IMR-90 (cell line): ENCODE data around the gene SLC38A11. TPM values are rescaled to one million over a fixed set of nuclear protein-coding genes. Genes with fewer than 3 reads are reported as not detected.

Experiments
- ATAC-seq: fragments of 200-7000 bp; cut with Tn5 transposase; 2 replicates; pipeline ENCODE4 v1.9.1; 2020; ENCODE audit warnings: low read depth, mild to moderate bottlenecking, moderate library complexity
- BruUV-seq: library from RNA; stranded (reverse); fragments of 400-500 nt; replicated peaks from 2 replicates; lab custom pipeline; 2021; lab: Mats Ljungman, UMichigan
- CTCF ChIA-PET: fragments of 300-600 bp; formaldehyde crosslinking; extraction: SDS; loops from one replicate; lab custom pipeline; 2021; ENCODE audit warnings: antibody characterized with exemption; lab: Yijun Ruan, JAX
- POLR2A ChIA-PET: fragments of 300-600 bp; sonication (Branson Sonifier 250); formaldehyde crosslinking; loops from one replicate; lab custom pipeline; 2022; ENCODE audit warnings: antibody characterized with exemption; ENCODE audit not compliant: unreplicated experiment; lab: Charles Lee
- DNase-seq: peaks from one replicate; pipeline ENCODE4 v3.0.0; 2013
- H2AFZ ChIP-seq: replicated peaks from 2 replicates; pipeline ENCODE3; 2013; ENCODE audit warnings: low read length, mild to moderate bottlenecking; ENCODE audit not compliant: poor library complexity
- H2AK5ac ChIP-seq: 2 replicates; pipeline ENCODE4 v1.6.1; 2013; ENCODE audit warnings: low read depth, low read length, inconsistent platforms
- H2AK9ac ChIP-seq: replicated peaks from 2 replicates; pipeline ENCODE3; 2013; ENCODE audit warnings: mild to moderate bottlenecking, low read depth, low read length, moderate library complexity; ENCODE audit not compliant: poor library complexity
- H2BK120ac ChIP-seq: 2 replicates; pipeline ENCODE4 v1.6.1; 2013; ENCODE audit warnings: low read depth, low read length, inconsistent platforms
- H2BK15ac ChIP-seq: 3 replicates; pipeline ENCODE4 v1.6.1; 2013; ENCODE audit warnings: low read depth, low read length, inconsistent platforms
- H2BK20ac ChIP-seq: 2 replicates; pipeline ENCODE4 v1.6.1; 2013; ENCODE audit warnings: low read depth, mild to moderate bottlenecking, inconsistent platforms, low read length, moderate library complexity
- H2BK5ac ChIP-seq: 2 replicates; pipeline ENCODE4 v1.6.1; 2013; ENCODE audit warnings: mild to moderate bottlenecking, low read depth, low read length, inconsistent platforms; ENCODE audit not compliant: poor library complexity, severe bottlenecking
- H3K14ac ChIP-seq: replicated peaks from 2 replicates; pipeline ENCODE4 v1.6.1; 2013; ENCODE audit warnings: low read depth, low read length, inconsistent platforms
- H3K18ac ChIP-seq: 2 replicates; pipeline ENCODE4 v1.6.1; 2013; ENCODE audit warnings: low read depth, low read length, control low read depth
- H3K23ac ChIP-seq: 2 replicates; pipeline ENCODE4 v1.6.1; 2013; ENCODE audit warnings: low read depth, low read length, inconsistent platforms
- H3K27ac ChIP-seq: 2 replicates; pipeline ENCODE4 v1.5.1; 2013; ENCODE audit warnings: mild to moderate bottlenecking, control low read depth, low read length; ENCODE audit not compliant: insufficient read depth
- H3K27me3 ChIP-seq: 2 replicates; pipeline ENCODE4 v1.6.1; 2013; ENCODE audit warnings: low read length; ENCODE audit not compliant: control insufficient read depth, insufficient read depth
- H3K36me3 ChIP-seq: 2 replicates; pipeline ENCODE4 v1.6.1; 2013; ENCODE audit warnings: low read length, mixed read lengths; ENCODE audit not compliant: control insufficient read depth, insufficient read depth
- H3K4ac ChIP-seq: 2 replicates; pipeline ENCODE4 v1.6.1; 2013; ENCODE audit warnings: low read depth, low read length, inconsistent platforms
- H3K4me1 ChIP-seq: 2 replicates; pipeline ENCODE4 v1.6.1; 2013; ENCODE audit warnings: low read length, mixed read lengths; ENCODE audit not compliant: control insufficient read depth, insufficient read depth
- H3K4me2 ChIP-seq: 2 replicates; pipeline ENCODE4 v1.6.1; 2013; ENCODE audit warnings: low read depth, mild to moderate bottlenecking, control low read depth, low read length, moderate library complexity
- H3K4me3 ChIP-seq: 2 replicates; pipeline ENCODE4 v1.5.1; 2013; ENCODE audit warnings: low read depth, mild to moderate bottlenecking, control low read depth, low read length, moderate library complexity; ENCODE audit not compliant: insufficient read depth
- H3K56ac ChIP-seq: 2 replicates; pipeline ENCODE4 v1.6.1; 2013; ENCODE audit warnings: low read length, inconsistent platforms; ENCODE audit not compliant: insufficient read depth; ENCODE audit errors: extremely low read depth
- H3K79me1 ChIP-seq, 2 experiments: 2 replicates each; pipeline ENCODE4 v1.6.1; 2013; ENCODE audit warnings: low read length in 2 of 2, inconsistent platforms in 1 of 2, low read depth in 1 of 2
- H3K9ac ChIP-seq: 2 replicates; pipeline ENCODE4 v1.6.1; 2013; ENCODE audit warnings: low read depth, low read length, control low read depth
- H3K9me1 ChIP-seq: 2 replicates; pipeline ENCODE4 v1.6.1; 2013; ENCODE audit warnings: low read length, inconsistent platforms; ENCODE audit not compliant: insufficient read depth
- H3K9me3 ChIP-seq: 2 replicates; pipeline ENCODE4 v1.6.1; 2013; ENCODE audit warnings: low read length; ENCODE audit not compliant: control insufficient read depth, insufficient read depth
- H4K20me1 ChIP-seq: 2 replicates; pipeline ENCODE4 v1.6.1; 2013; ENCODE audit warnings: low read length, inconsistent platforms; ENCODE audit not compliant: insufficient read depth
- H4K5ac ChIP-seq: 2 replicates; pipeline ENCODE4 v1.6.1; 2013; ENCODE audit warnings: mild to moderate bottlenecking, low read depth, low read length, control low read depth
- H4K8ac ChIP-seq, 2 experiments: 2 replicates each; pipeline ENCODE4 v1.6.1; 2013; ENCODE audit warnings: low read depth in 2 of 2, low read length in 2 of 2, control low read depth in 1 of 2, inconsistent platforms in 1 of 2
- H4K91ac ChIP-seq: 2 replicates; pipeline ENCODE4 v1.6.1; 2013; ENCODE audit warnings: low read depth, low read length, inconsistent platforms; ENCODE audit not compliant: insufficient read depth
- MXI1 ChIP-seq: IDR thresholded peaks from 2 replicates; pipeline ENCODE4 v1.6.1; 2012; ENCODE audit warnings: low read depth, mild to moderate bottlenecking, low read length, moderate library complexity, borderline replicate concordance
- WGBS, 2 experiments: methylation state at CpG; one replicate each; pipeline versions ENCODE4 v1.1.5 to v1.1.7; 2013; ENCODE audit warnings: missing lambda C conversion rate in 2 of 2; ENCODE audit not compliant: insufficient read length in 1 of 2; ENCODE audit errors: extremely low coverage in 2 of 2; 5-methylcytosine and 5-hydroxymethylcytosine counted together
- dilution Hi-C: fragments of 300-500 bp; cut with HindIII; formaldehyde crosslinking; loops from one replicate; pipeline ENCODE4 v1.14.3; 2018; ENCODE audit warnings: low sequenced_read_pairs; ENCODE audit not compliant: unreplicated experiment
- in situ Hi-C: fragments of 300-500 bp; cut with MboI; formaldehyde crosslinking; loops from 3 replicates; pipeline ENCODE4 v1.14.3; 2019; ENCODE audit warnings: low sequenced_read_pairs, inconsistent platforms, mixed read lengths
- intact Hi-C: fragments of 100-400 bp; cut with micrococcal nuclease; formaldehyde crosslinking; loops from 2 replicates; pipeline ENCODE4 v1.10.0; 2022
- polyA plus RNA-seq, 3 experiments: library from polyadenylated mRNA; depleted of rRNA; stranded (reverse); fragments of >200 nt; gene quantifications; 2 replicates each; pipeline ENCODE4 v1.2.3, GENCODE V29; 2012; ENCODE audit warnings: low replicate concordance in 1 of 3
- total RNA-seq: library from RNA; depleted of rRNA; stranded (reverse); fragments of >200 nt; gene quantifications from 2 replicates; pipeline ENCODE4 v1.2.3, GENCODE V29; 2012

The SLC38A11 gene
- total and polyA plus RNA-seq, 2 of the 4 experiments (the other 2 are of a cell fraction), result 0.18 to 0.21 TPM

DNA sequence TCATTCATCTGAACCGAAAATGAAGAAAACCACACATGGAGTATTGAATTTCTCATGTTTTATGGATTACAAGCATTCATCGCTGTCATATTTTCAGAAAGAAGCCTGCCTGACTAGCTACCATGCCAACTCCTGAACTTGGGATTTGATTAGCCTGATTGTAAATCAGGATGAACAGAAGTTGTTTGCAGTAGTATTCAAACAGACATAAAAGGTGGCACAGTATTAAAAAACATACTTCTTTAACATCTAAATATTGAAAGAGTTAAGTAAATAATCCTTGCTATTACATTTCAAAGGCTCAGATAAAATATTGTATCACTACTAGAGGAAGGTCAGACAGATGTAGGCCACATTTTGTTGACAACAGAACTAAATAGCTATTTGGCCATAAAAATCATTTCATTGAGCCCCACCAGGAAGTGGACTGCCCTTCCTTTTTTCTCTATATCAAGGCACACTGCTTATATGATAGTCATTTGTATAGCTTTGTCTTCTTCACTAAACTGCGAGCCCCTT lies 21.6 kb downstream of the SLC38A11 start:
- H4K5ac ChIP-seq, result no peak overlapping the region
- H3K4me2 ChIP-seq, result no peak overlapping the region
- no peaks in the 10 kb centered on the region for H4K20me1 ChIP-seq
- ATAC-seq, result no peak
- H2BK5ac ChIP-seq, result no peak overlapping the region
- H3K27ac ChIP-seq, result no peak overlapping the region
- H3K14ac ChIP-seq, result no peak overlapping the region
- no peak overlapping the region for H2BK15ac ChIP-seq
- intact Hi-C loops, result no loop called here
- no peak overlapping the region for H2BK120ac ChIP-seq
- dilution Hi-C loops, result no loop called here
- TF ChIP-seq MXI1, result no peak
- no peak overlapping the region for H2AK9ac ChIP-seq
- no peak overlapping the region for H3K4me3 ChIP-seq
- DNase-seq, result no peak
- no peaks in the 10 kb centered on the region for H3K9me1 ChIP-seq
- H3K36me3 ChIP-seq, result no peaks in the 10 kb centered on the region
- no peaks in the 10 kb centered on the region for H3K79me1 ChIP-seq
- no peaks in the 10 kb centered on the region for H3K9me3 ChIP-seq
- H3K18ac ChIP-seq, result no peak overlapping the region
- no peaks in the 10 kb centered on the region for H3K27me3 ChIP-seq
- no peak overlapping the region for H3K23ac ChIP-seq
- in situ Hi-C loops, result no loop called here
- H4K8ac ChIP-seq, result no peak overlapping the region
- ChIA-PET POLR2A (no interaction called here), CTCF (interaction anchor here (1.0 to 1.1 kb wide), 2 partner anchors 14 to 28 kb away, joined by 3 read pairs; no protein-coding TSS in a partner anchor)
- H3K4me1 ChIP-seq, result no peaks in the 10 kb centered on the region
- H2AFZ ChIP-seq, result no peak overlapping the region
- no peak overlapping the region for H2BK20ac ChIP-seq
- H4K91ac ChIP-seq, result no peak overlapping the region
- H3K4ac ChIP-seq, result no peak overlapping the region
- no CpG with 5 or more reads among the region's 3 CpGs for WGBS, 2 experiments
- H2AK5ac ChIP-seq, result no peak overlapping the region
- no peak overlapping the region for H3K56ac ChIP-seq
- no TSS peak for BruUV-seq
- no peak overlapping the region for H3K9ac ChIP-seq
